MM.1S (cell line): ENCODE data around the gene CNTNAP2.

Experiments
- DNase-seq: peaks from one replicate; pipeline ENCODE4 v3.0.0-alpha.2; 2015
- H2AFZ ChIP-seq: fragments of 300-600 bp; sonication (generic); 2 replicates; pipeline ENCODE4 v1.6.0; 2016; ENCODE audit warnings: antibody characterized with exemption, low read length
- H3F3A ChIP-seq: fragments of 300-600 bp; sonication (generic); 2 replicates; pipeline ENCODE4 v1.6.1; 2016; ENCODE audit warnings: mild to moderate bottlenecking, antibody characterized with exemption, low read length, moderate library complexity, mixed read lengths; ENCODE audit not compliant: insufficient read depth
- H3K27ac ChIP-seq: fragments of 300-600 bp; sonication (generic); 2 replicates; pipeline ENCODE4 v1.5.1; 2016; ENCODE audit warnings: mild to moderate bottlenecking, low read length
- H3K27me3 ChIP-seq: fragments of 300-600 bp; sonication (generic); replicated peaks from 2 replicates; pipeline ENCODE4 v1.6.0; 2016; ENCODE audit warnings: low read length; ENCODE audit not compliant: insufficient read depth
- H3K36me3 ChIP-seq: fragments of 300-600 bp; sonication (generic); replicated peaks from 2 replicates; pipeline ENCODE4 v1.6.1; 2016; ENCODE audit warnings: mild to moderate bottlenecking, low read length, mixed read lengths; ENCODE audit not compliant: insufficient read depth
- H3K4me1 ChIP-seq: fragments of 300-600 bp; sonication (generic); 2 replicates; pipeline ENCODE4 v1.6.1; 2016; ENCODE audit warnings: low read length, mixed read lengths
- H3K4me2 ChIP-seq: fragments of 300-600 bp; sonication (generic); 2 replicates; pipeline ENCODE4 v1.6.0; 2016; ENCODE audit warnings: low read depth, low read length
- H3K4me3 ChIP-seq: fragments of 300-600 bp; sonication (generic); 2 replicates; pipeline ENCODE4 v1.5.1; 2016; ENCODE audit warnings: low read length, mixed read lengths
- H3K79me2 ChIP-seq: fragments of 300-600 bp; sonication (generic); 2 replicates; pipeline ENCODE4 v1.6.1; 2016; ENCODE audit warnings: mixed run types, low read length, mixed read lengths
- H3K9ac ChIP-seq: fragments of 300-600 bp; sonication (generic); 2 replicates; pipeline ENCODE4 v1.6.1; 2016; ENCODE audit warnings: low read length, mixed read lengths
- H3K9me2 ChIP-seq: fragments of 300-600 bp; sonication (generic); replicated peaks from 2 replicates; pipeline ENCODE4 v1.6.1; 2016; ENCODE audit warnings: mild to moderate bottlenecking, low read length, mixed read lengths; ENCODE audit not compliant: insufficient read depth
- H3K9me3 ChIP-seq: fragments of 300-600 bp; sonication (generic); replicated peaks from 2 replicates; pipeline ENCODE4 v1.6.1; 2016; ENCODE audit warnings: mild to moderate bottlenecking, low read length, mixed read lengths; ENCODE audit not compliant: insufficient read depth
- H4K20me1 ChIP-seq: fragments of 300-600 bp; sonication (generic); 2 replicates; pipeline ENCODE4 v1.6.1; 2016; ENCODE audit warnings: mild to moderate bottlenecking, low read length, moderate library complexity, mixed read lengths; ENCODE audit not compliant: insufficient read depth
- CTCF ChIP-seq: fragments of 300-600 bp; sonication (generic); IDR thresholded peaks from 2 replicates; pipeline ENCODE4 v1.5.1; 2016; ENCODE audit warnings: antibody characterized with exemption, low read length, mixed read lengths
- EZH2 ChIP-seq: fragments of 300-600 bp; sonication (generic); optimal IDR thresholded peaks from 2 replicates; pipeline ENCODE3; 2017; ENCODE audit warnings: low read depth, mild to moderate bottlenecking, antibody characterized with exemption, low read length, mixed read lengths
- EZH2phosphoT487 ChIP-seq: fragments of 300-600 bp; sonication (generic); IDR thresholded peaks from 2 replicates; pipeline ENCODE4 v1.6.1; 2018; ENCODE audit warnings: antibody characterized with exemption, low read length

Gene CNTNAP2

GRCh38 chr7:148014541-148014940, 1897.9 kb downstream of the CNTNAP2 start:
- no peaks in the 10 kb centered on the region for H3K9me2 ChIP-seq
- no peak overlapping the region for H3K4me2 ChIP-seq
- no peak for TF ChIP-seq CTCF
- TF ChIP-seq EZH2phosphoT487 = no peak
- TF ChIP-seq EZH2 = no peak
- H3K27ac ChIP-seq = no peak overlapping the region
- H2AFZ ChIP-seq = no peak overlapping the region
- H3K27me3 ChIP-seq = no peaks in the 10 kb centered on the region
- DNase-seq = no peak
- no peaks in the 10 kb centered on the region for H3K36me3 ChIP-seq
- H3K9ac ChIP-seq = no peak overlapping the region
- H4K20me1 ChIP-seq = no peaks in the 10 kb centered on the region
- H3F3A ChIP-seq = no peaks in the 10 kb centered on the region
- no peaks in the 10 kb centered on the region for H3K9me3 ChIP-seq
- H3K79me2 ChIP-seq = no peaks in the 10 kb centered on the region
- no peak overlapping the region for H3K4me3 ChIP-seq
- H3K4me1 ChIP-seq = no peaks in the 10 kb centered on the region

GRCh38 chr7:148017126-148017525, 1900.5 kb downstream of the CNTNAP2 start:
- H3K4me1 ChIP-seq = no peaks in the 10 kb centered on the region
- TF ChIP-seq EZH2phosphoT487 (no peak), CTCF (no peak), EZH2 (no peak)
- DNase-seq = no peak
- no peaks in the 10 kb centered on the region for H3K9me2 ChIP-seq
- no peak overlapping the region for H3K9ac ChIP-seq
- H3K79me2 ChIP-seq = no peaks in the 10 kb centered on the region
- H3K27ac ChIP-seq = no peak overlapping the region
- no peak overlapping the region for H3K4me3 ChIP-seq
- no peak overlapping the region for H2AFZ ChIP-seq
- H4K20me1 ChIP-seq = no peaks in the 10 kb centered on the region
- no peaks in the 10 kb centered on the region for H3K36me3 ChIP-seq
- H3K9me3 ChIP-seq = no peaks in the 10 kb centered on the region
- H3K4me2 ChIP-seq = no peak overlapping the region
- no peaks in the 10 kb centered on the region for H3K27me3 ChIP-seq
- no peaks in the 10 kb centered on the region for H3F3A ChIP-seq

- no peaks in the 10 kb centered on the region for H3K79me2 ChIP-seq
- no peak overlapping the region for H3K27ac ChIP-seq
- no peak overlapping the region for H3K4me3 ChIP-seq
- H3K4me2 ChIP-seq = no peak overlapping the region
- H2AFZ ChIP-seq = no peak overlapping the region
- no peaks in the 10 kb centered on the region for H4K20me1 ChIP-seq
- no peaks in the 10 kb centered on the region for H3K27me3 ChIP-seq
- H3K9me3 ChIP-seq = no peaks in the 10 kb centered on the region
- TF ChIP-seq CTCF (no peak), EZH2phosphoT487 (no peak), EZH2 (no peak)
- DNase-seq = no peak
- no peaks in the 10 kb centered on the region for H3K9me2 ChIP-seq
- no peaks in the 10 kb centered on the region for H3F3A ChIP-seq
- H3K9ac ChIP-seq = no peak overlapping the region
- no peaks in the 10 kb centered on the region for H3K36me3 ChIP-seq
- H3K4me1 ChIP-seq = no peaks in the 10 kb centered on the region
Measured at GRCh38 chr7:148020679-148021078, 1904.1 kb downstream of the CNTNAP2 start.
